ENCODE measurements around the gene KCNK4. TPM values are rescaled to one million over a fixed set of nuclear protein-coding genes. Genes with fewer than 3 reads are reported as not detected.

The KCNK4 gene
- total RNA-seq, 4 donors from 2014 or later = 0.27 TPM; not detected in 3

DNA sequence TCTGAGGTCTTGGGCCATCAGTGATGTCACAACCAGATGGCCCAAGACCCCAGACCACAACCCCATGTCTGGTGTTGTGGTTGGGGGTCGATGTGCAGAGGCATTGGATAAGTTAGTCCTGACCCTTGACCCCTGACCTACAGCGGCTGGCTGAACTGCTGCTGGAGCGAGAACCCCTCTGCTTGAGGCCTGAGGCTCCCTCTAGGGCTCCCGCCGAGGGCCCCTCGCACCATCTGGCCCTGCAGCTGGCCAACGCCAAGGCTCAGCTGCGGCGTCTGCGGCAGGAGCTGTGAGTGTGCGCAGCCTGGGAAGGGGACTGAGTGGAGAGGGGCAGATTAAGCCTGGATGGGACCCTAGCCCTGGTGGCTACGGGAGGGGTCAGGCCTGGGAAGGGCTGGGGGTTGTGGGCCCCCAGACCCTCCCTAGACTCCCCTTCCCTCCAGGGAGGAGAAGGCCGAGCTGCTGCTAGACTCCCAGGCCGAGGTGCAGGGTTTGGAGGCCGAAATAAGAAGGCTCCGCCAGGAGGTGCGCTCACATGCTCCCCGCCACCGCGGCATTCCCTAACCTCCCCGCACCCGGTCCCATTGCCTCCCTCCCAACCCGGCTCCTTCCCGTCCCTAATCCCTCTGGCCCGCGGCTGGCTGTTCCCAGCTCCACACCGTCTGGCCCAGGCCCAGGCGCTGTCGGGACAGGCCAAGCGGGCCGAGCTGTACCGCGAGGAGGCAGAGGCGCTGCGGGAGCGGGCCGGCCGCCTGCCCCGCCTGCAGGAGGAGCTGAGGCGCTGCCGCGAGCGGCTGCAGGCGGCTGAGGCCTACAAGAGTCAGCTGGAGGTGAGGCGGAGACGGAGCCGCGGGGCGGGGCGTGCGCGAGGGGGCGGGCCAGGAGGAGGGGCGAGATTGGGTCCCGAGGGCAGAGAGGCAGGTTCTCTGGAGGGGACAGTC is 51.0 kb downstream of the KCNK4 start:
- Histone ChIP-seq H3K4me3 (peak overlapping the region; percentile 12 to 42 (median 17)), H3K4me1 (peaks cover 7 to 31% (median 24%) of the 10 kb centered on the region in 4 donors), H3K27me3 (no peaks in the 10 kb centered on the region), H3K27ac (peak overlapping the region; percentile 76 to 84 (median 82)), H3K9me3 (no peaks in the 10 kb centered on the region), H3K36me3 (no peaks in the 10 kb centered on the region)
- TF ChIP-seq EP300 (IDR thresholded peaks at IDR 0.05; ENCODE audit: low read depth) (no peak), POLR2AphosphoS5 (IDR thresholded peaks at IDR 0.05) (peak; percentile 50 to 92 (median 80)), POLR2A (IDR thresholded peaks at IDR 0.05) (peak; percentile 80)
- TF ChIP-seq, protein P1, sequence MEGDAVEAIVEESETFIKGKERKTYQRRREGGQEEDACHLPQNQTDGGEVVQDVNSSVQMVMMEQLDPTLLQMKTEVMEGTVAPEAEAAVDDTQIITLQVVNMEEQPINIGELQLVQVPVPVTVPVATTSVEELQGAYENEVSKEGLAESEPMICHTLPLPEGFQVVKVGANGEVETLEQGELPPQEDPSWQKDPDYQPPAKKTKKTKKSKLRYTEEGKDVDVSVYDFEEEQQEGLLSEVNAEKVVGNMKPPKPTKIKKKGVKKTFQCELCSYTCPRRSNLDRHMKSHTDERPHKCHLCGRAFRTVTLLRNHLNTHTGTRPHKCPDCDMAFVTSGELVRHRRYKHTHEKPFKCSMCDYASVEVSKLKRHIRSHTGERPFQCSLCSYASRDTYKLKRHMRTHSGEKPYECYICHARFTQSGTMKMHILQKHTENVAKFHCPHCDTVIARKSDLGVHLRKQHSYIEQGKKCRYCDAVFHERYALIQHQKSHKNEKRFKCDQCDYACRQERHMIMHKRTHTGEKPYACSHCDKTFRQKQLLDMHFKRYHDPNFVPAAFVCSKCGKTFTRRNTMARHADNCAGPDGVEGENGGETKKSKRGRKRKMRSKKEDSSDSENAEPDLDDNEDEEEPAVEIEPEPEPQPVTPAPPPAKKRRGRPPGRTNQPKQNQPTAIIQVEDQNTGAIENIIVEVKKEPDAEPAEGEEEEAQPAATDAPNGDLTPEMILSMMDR (IDR thresholded peaks at IDR 0.05) = peak; percentile 40 to 87 (median 52)
- DNase-seq = peak; percentile 96
- WGBS, 2 donors (ENCODE audit: low coverage in 1 of 2) = 19% methylated on average over 47 of the region's 55 CpGs; no CpG with 5 or more reads in 1 of the 2 donors
- intact Hi-C loops (cut with DNase I; ENCODE audit: low total_unique reads) = no loop called here
- in situ Hi-C loops (cut with MboI; ENCODE audit: low pct_ligation_motif_present in 1 of 4, low pct_unique_long_range_greater_than_20kb in 1 of 4, low sequenced_read_pairs in 3 of 4) = no loop called here

DNA sequence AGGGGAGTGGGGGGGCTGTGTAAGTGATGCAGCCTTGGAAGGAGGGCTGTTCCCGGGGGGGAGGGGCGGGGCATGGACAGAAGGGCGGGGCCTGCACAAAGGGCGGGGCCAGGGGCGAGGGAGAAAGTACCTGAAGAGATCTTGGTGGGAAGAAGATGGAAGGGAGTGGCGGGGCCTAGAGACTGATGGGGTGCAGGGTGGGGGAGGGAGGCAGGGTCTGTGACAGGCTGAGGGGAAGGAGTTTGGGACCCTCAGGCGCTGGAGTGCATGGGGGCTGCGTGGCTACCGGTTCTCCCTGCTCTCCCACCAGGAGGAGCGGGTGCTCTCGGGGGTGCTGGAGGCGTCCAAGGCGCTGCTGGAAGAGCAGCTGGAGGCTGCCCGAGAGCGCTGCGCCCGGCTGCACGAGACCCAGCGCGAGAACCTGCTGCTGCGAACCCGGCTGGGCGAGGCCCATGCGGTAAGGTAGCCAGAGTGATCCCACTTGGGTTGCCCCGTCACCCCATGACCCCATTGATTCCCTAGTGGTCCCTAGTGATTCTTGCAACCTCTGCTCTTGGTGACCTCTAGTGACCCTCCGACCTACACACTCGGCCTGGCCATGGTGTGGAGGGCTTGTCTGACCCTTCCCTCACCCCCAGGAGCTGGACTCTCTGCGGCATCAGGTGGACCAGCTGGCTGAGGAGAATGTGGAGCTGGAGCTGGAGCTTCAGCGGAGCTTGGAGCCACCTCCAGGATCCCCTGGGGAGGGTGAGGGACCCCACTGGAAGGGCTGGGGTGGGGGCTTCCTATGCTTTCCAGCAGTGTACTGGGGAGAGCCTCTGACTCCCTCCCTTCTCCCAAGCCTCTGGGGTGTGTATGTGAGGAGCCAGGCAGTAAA is 52.0 kb downstream of the KCNK4 start:
- TF ChIP-seq, protein P1 (IDR thresholded peaks at IDR 0.05) = no peak
- TF ChIP-seq EP300 (IDR thresholded peaks at IDR 0.05; ENCODE audit: low read depth) (no peak), POLR2AphosphoS5 (IDR thresholded peaks at IDR 0.05) (no peak), POLR2A (IDR thresholded peaks at IDR 0.05) (no peak)
- in situ Hi-C loops (cut with MboI; ENCODE audit: low pct_ligation_motif_present in 1 of 4, low pct_unique_long_range_greater_than_20kb in 1 of 4, low sequenced_read_pairs in 3 of 4) = no loop called here
- Histone ChIP-seq H3K27me3 (no peaks in the 10 kb centered on the region), H3K36me3 (no peaks in the 10 kb centered on the region), H3K4me1 (peaks cover 7 to 31% (median 24%) of the 10 kb centered on the region in 4 donors), H3K4me3 (peak overlapping the region in 3 of 4 donors; percentile 12 to 42 (median 22)), H3K9me3 (no peaks in the 10 kb centered on the region), H3K27ac (peak overlapping the region; percentile 76 to 84 (median 82))
- no peak for DNase-seq
- intact Hi-C loops (cut with DNase I; ENCODE audit: low total_unique reads) = no loop called here
- 68 to 80% methylated on average over 2 to 28 of the region's 29 CpGs for WGBS, 2 donors (ENCODE audit: low coverage in 1 of 2)

DNA sequence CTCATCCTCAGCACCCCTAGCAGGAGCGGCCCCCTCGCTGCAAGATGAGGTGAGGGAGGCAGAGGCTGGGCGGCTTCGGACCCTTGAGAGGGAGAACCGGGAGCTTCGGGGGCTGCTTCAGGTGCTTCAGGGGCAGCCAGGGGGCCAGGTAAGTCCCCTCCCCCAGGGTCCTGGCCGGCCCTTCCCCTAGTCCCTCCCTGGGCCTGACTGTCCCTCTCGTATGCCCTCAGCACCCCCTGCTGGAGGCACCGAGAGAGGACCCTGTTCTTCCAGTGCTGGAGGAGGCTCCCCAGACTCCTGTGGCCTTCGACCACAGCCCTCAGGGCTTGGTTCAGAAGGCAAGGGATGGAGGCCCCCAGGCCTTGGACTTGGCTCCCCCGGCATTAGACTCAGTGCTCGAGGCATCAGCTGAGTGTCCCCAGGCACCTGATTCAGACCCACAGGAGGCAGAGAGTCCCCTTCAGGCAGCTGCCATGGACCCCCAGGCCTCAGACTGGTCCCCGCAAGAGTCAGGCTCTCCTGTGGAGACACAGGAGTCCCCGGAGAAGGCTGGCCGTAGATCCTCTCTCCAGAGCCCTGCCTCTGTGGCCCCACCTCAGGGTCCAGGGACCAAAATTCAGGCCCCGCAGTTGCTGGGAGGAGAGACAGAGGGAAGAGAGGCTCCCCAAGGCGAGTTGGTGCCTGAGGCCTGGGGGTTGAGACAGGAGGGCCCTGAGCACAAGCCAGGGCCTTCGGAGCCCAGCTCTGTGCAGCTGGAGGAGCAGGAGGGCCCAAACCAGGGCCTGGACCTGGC is 52.9 kb downstream of the KCNK4 start:
- no peak overlapping the region for H3K27ac ChIP-seq
- TF ChIP-seq EP300 (IDR thresholded peaks at IDR 0.05; ENCODE audit: low read depth) = no peak
- TF ChIP-seq, protein P1 (IDR thresholded peaks at IDR 0.05) = peak in 4 of 5 experiments; percentile 21 to 24 (median 23)
- no peaks in the 10 kb centered on the region for H3K27me3 ChIP-seq
- no peak overlapping the region for H3K4me3 ChIP-seq
- DNase-seq = peak; percentile 38
- WGBS, 2 donors (ENCODE audit: low coverage in 1 of 2) = 78% methylated on average over 16 of the region's 18 CpGs; no CpG with 5 or more reads in 1 of the 2 donors
- H3K9me3 ChIP-seq = no peaks in the 10 kb centered on the region
- H3K4me1 ChIP-seq = peaks cover 7 to 31% (median 24%) of the 10 kb centered on the region in 4 donors
- intact Hi-C loops (cut with DNase I; ENCODE audit: low total_unique reads) (no loop called here), in situ Hi-C loops (cut with MboI; ENCODE audit: low pct_ligation_motif_present in 1 of 4, low pct_unique_long_range_greater_than_20kb in 1 of 4, low sequenced_read_pairs in 3 of 4) (no loop called here)
- no peaks in the 10 kb centered on the region for H3K36me3 ChIP-seq

Data from transverse colon (tissue), 4 donors.